Type B pancreatic cell (in vitro differentiated cells): Measurements from ENCODE around the gene ACSS2. TPM values are rescaled to one million over a fixed set of nuclear protein-coding genes. Genes with fewer than 3 reads are reported as not detected.

Experiments used
- DNase-seq: peaks from one replicate; pipeline ENCODE4 v3.0.0; 2021; ENCODE audit warnings: mixed read lengths; ENCODE audit not compliant: unreplicated experiment; ENCODE audit errors: extremely low spot score
- H3K27ac Mint-ChIP-seq: 2 replicates; pipeline ENCODE4 v1.8.0; 2021; ENCODE audit warnings: mild to moderate bottlenecking, mixed read lengths
- H3K27me3 Mint-ChIP-seq: 2 replicates; pipeline ENCODE4 v1.8.0; 2021; ENCODE audit warnings: mixed read lengths
- H3K36me3 Mint-ChIP-seq: 2 replicates; pipeline ENCODE4 v1.8.0; 2021; ENCODE audit warnings: mixed read lengths
- H3K4me1 Mint-ChIP-seq: one replicate; pipeline ENCODE4 v1.8.0; 2021; ENCODE audit warnings: mixed read lengths; ENCODE audit not compliant: unreplicated experiment
- H3K4me3 Mint-ChIP-seq: 2 replicates; pipeline ENCODE4 v1.8.0; 2021; ENCODE audit warnings: mild to moderate bottlenecking, mixed read lengths
- H3K9me3 Mint-ChIP-seq: 2 replicates; pipeline ENCODE4 v1.8.0; 2021; ENCODE audit warnings: mixed read lengths
- total RNA-seq: library from RNA; stranded (reverse); gene quantifications from 2 replicates; pipeline ENCODE4 v1.2.1, GENCODE V29; 2021; ENCODE audit warnings: low replicate concordance
- TF ChIP-seq, protein P1 (sequence below): fragments of 200-600 bp; sonication (generic); conservative IDR thresholded peaks from 2 replicates; pipeline ENCODE4 v1.5.0; 2021; ENCODE audit warnings: antibody characterized with exemption, mild to moderate bottlenecking

Gene ACSS2
- total RNA-seq, 1 donor from 2014 or later = 59.2 TPM

GRCh38 chr20:34927736-34928135, 51.3 kb downstream of the ACSS2 start:
- peaks cover 4% of the 10 kb centered on the region for H3K4me1 Mint-ChIP-seq
- no peak overlapping the region for H3K4me3 Mint-ChIP-seq
- TF ChIP-seq, protein P1, sequence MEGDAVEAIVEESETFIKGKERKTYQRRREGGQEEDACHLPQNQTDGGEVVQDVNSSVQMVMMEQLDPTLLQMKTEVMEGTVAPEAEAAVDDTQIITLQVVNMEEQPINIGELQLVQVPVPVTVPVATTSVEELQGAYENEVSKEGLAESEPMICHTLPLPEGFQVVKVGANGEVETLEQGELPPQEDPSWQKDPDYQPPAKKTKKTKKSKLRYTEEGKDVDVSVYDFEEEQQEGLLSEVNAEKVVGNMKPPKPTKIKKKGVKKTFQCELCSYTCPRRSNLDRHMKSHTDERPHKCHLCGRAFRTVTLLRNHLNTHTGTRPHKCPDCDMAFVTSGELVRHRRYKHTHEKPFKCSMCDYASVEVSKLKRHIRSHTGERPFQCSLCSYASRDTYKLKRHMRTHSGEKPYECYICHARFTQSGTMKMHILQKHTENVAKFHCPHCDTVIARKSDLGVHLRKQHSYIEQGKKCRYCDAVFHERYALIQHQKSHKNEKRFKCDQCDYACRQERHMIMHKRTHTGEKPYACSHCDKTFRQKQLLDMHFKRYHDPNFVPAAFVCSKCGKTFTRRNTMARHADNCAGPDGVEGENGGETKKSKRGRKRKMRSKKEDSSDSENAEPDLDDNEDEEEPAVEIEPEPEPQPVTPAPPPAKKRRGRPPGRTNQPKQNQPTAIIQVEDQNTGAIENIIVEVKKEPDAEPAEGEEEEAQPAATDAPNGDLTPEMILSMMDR = no peak
- DNase-seq = no peak
- H3K36me3 Mint-ChIP-seq = peaks cover 51% of the 10 kb centered on the region
- H3K9me3 Mint-ChIP-seq = no peaks in the 10 kb centered on the region
- no peaks in the 10 kb centered on the region for H3K27me3 Mint-ChIP-seq
- H3K27ac Mint-ChIP-seq = peak overlapping the region; percentile 71

GRCh38 chr20:34928411-34928810, 52.0 kb downstream of the ACSS2 start:
- H3K36me3 Mint-ChIP-seq = peaks cover 53% of the 10 kb centered on the region
- peak overlapping the region; percentile 71 for H3K27ac Mint-ChIP-seq
- H3K4me1 Mint-ChIP-seq = peaks cover 4% of the 10 kb centered on the region
- no peaks in the 10 kb centered on the region for H3K27me3 Mint-ChIP-seq
- H3K9me3 Mint-ChIP-seq = no peaks in the 10 kb centered on the region
- no peak overlapping the region for H3K4me3 Mint-ChIP-seq
- no peak for DNase-seq
- TF ChIP-seq, protein P1 = no peak

DNA sequence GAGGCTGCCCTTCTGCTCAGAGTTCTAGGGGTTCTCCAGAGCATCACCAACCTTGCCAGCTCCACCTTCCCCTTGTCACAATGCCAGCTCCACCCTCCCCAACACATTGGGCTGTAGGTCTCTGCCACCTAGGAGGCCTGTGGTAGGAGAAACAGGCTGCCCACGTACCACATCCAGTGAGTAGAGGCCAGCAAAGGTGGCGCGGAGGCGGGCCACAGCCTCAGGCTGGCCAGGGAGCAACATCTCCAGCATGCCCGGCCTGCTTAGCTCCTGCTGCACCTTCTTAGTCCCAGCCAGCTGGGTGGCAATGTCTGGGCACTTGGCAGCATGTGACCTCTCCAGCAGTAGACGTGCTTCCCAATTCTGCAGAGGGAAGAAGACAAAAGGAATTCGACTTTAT, 55.4 kb downstream of the ACSS2 start:
- TF ChIP-seq, protein P1 = no peak
- no peaks in the 10 kb centered on the region for H3K9me3 Mint-ChIP-seq
- H3K4me3 Mint-ChIP-seq = no peak overlapping the region
- DNase-seq = no peak
- no peaks in the 10 kb centered on the region for H3K27me3 Mint-ChIP-seq
- no peaks in the 10 kb centered on the region for H3K4me1 Mint-ChIP-seq
- H3K36me3 Mint-ChIP-seq = peaks cover 43% of the 10 kb centered on the region
- no peak overlapping the region for H3K27ac Mint-ChIP-seq

GRCh38 chr20:34938466-34939163, 62.2 kb downstream of the ACSS2 start:
- peaks cover 40% of the 10 kb centered on the region for H3K36me3 Mint-ChIP-seq
- DNase-seq = no peak
- H3K27ac Mint-ChIP-seq = no peak overlapping the region
- TF ChIP-seq, protein P1 = no peak
- no peaks in the 10 kb centered on the region for H3K27me3 Mint-ChIP-seq
- H3K9me3 Mint-ChIP-seq = no peaks in the 10 kb centered on the region
- H3K4me1 Mint-ChIP-seq = no peaks in the 10 kb centered on the region
- H3K4me3 Mint-ChIP-seq = no peak overlapping the region

DNA sequence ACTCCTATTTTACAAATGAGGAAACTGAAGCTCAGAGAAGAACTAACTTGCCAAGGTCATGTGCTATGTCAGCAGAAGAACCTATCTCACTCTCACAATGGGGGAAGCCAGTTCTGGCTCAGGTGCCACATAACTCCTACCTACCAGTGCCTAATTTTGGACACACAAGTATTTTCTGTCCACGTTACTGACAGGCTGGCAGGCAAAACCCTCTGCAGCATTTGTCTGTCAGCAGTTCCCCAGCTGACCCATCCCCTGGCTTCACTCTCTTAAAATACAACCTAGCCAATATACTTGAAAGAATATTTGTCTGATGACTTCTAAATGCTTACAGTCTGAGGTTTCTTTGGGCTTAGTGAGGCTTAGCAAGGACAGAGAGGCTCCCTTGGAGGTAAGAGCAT, 63.7 kb downstream of the ACSS2 start:
- peaks cover 41% of the 10 kb centered on the region for H3K36me3 Mint-ChIP-seq
- DNase-seq = no peak
- no peak overlapping the region for H3K4me3 Mint-ChIP-seq

More for the DNA sequence above, 63.7 kb downstream of the ACSS2 start:
- H3K27me3 Mint-ChIP-seq = no peaks in the 10 kb centered on the region
- H3K4me1 Mint-ChIP-seq = no peaks in the 10 kb centered on the region
- no peak overlapping the region for H3K27ac Mint-ChIP-seq
- TF ChIP-seq, protein P1 = no peak
- H3K9me3 Mint-ChIP-seq = no peaks in the 10 kb centered on the region
